Endothelial cell (in vitro differentiated cells): Measurements from ENCODE around the gene PELI3. TPM values are rescaled to one million over a fixed set of nuclear protein-coding genes. Genes with fewer than 3 reads are reported as not detected.
A peak's percentile ranks its signal among the peaks of the same experiment; 100 is the strongest.

Experiments used
- DNase-seq: peaks from one replicate; pipeline ENCODE4 v3.0.0; 2021; ENCODE audit warnings: low spot score
- H3K27ac Mint-ChIP-seq: one replicate; pipeline ENCODE4 v1.8.0; 2021; ENCODE audit warnings: mixed read lengths, inconsistent platforms; ENCODE audit not compliant: unreplicated experiment
- H3K27me3 Mint-ChIP-seq: one replicate; pipeline ENCODE4 v1.8.0; 2021; ENCODE audit warnings: mild to moderate bottlenecking, moderate library complexity, mixed read lengths, inconsistent platforms; ENCODE audit not compliant: unreplicated experiment
- H3K36me3 Mint-ChIP-seq: one replicate; pipeline ENCODE4 v1.8.0; 2021; ENCODE audit warnings: mild to moderate bottlenecking, low read depth, mixed read lengths, inconsistent platforms; ENCODE audit not compliant: unreplicated experiment
- H3K4me1 Mint-ChIP-seq: one replicate; pipeline ENCODE4 v1.8.0; 2021; ENCODE audit warnings: mild to moderate bottlenecking, mixed read lengths, inconsistent platforms; ENCODE audit not compliant: unreplicated experiment
- H3K4me3 Mint-ChIP-seq: one replicate; pipeline ENCODE4 v1.8.0; 2021; ENCODE audit warnings: mild to moderate bottlenecking, mixed read lengths, inconsistent platforms; ENCODE audit not compliant: unreplicated experiment
- H3K9me3 Mint-ChIP-seq: one replicate; pipeline ENCODE4 v1.8.0; 2021; ENCODE audit warnings: mixed read lengths, inconsistent platforms; ENCODE audit not compliant: unreplicated experiment
- CTCF ChIP-seq: fragments of 200-600 bp; sonication (generic); IDR thresholded peaks from one replicate; pipeline ENCODE4 v1.5.0; 2021; ENCODE audit warnings: antibody characterized with exemption; ENCODE audit not compliant: unreplicated experiment
- total RNA-seq: library from RNA; stranded (reverse); fragmentation: NEBNext Ultra II Directional; extraction: Animal tissue kit (Norgen Biotek cat#: 25700); gene quantifications from one replicate; pipeline ENCODE4 v1.2.1, GENCODE V29; 2021; ENCODE audit not compliant: unreplicated experiment

Gene PELI3
- total RNA-seq, 1 donor from 2014 or later, result 2.0 TPM

GRCh38 chr11:66473608-66474515 is 7.2 kb downstream of the PELI3 start:
- TF ChIP-seq CTCF, result no peak
- no peak overlapping the region for H3K27ac Mint-ChIP-seq
- H3K4me3 Mint-ChIP-seq, result no peak overlapping the region
- peaks cover 16% of the 10 kb centered on the region for H3K27me3 Mint-ChIP-seq
- no peak for DNase-seq
- no peaks in the 10 kb centered on the region for H3K9me3 Mint-ChIP-seq
- H3K36me3 Mint-ChIP-seq, result peaks cover 8% of the 10 kb centered on the region
- peaks cover 9% of the 10 kb centered on the region for H3K4me1 Mint-ChIP-seq

- H3K4me3 Mint-ChIP-seq, result no peak overlapping the region
- H3K4me1 Mint-ChIP-seq, result peaks cover 9% of the 10 kb centered on the region
- no peaks in the 10 kb centered on the region for H3K9me3 Mint-ChIP-seq
- TF ChIP-seq CTCF, result no peak
- H3K27ac Mint-ChIP-seq, result no peak overlapping the region
- H3K36me3 Mint-ChIP-seq, result peaks cover 8% of the 10 kb centered on the region
- DNase-seq, result no peak
- H3K27me3 Mint-ChIP-seq, result peaks cover 12% of the 10 kb centered on the region
Measured at GRCh38 chr11:66475349-66476172, 8.9 kb downstream of the PELI3 start.

GRCh38 chr11:66476173-66476840 is 9.6 kb downstream of the PELI3 start:
- peaks cover 9% of the 10 kb centered on the region for H3K4me1 Mint-ChIP-seq
- peak overlapping the region; percentile 65 for H3K4me3 Mint-ChIP-seq
- TF ChIP-seq CTCF, result no peak
- peaks cover 8% of the 10 kb centered on the region for H3K36me3 Mint-ChIP-seq
- H3K27ac Mint-ChIP-seq, result no peak overlapping the region
- H3K9me3 Mint-ChIP-seq, result no peaks in the 10 kb centered on the region
- peaks cover 12% of the 10 kb centered on the region for H3K27me3 Mint-ChIP-seq
- no peak for DNase-seq

- no peak for DNase-seq
- no peaks in the 10 kb centered on the region for H3K9me3 Mint-ChIP-seq
- H3K4me3 Mint-ChIP-seq, result peak overlapping the region; percentile 65
- H3K27me3 Mint-ChIP-seq, result peaks cover 12% of the 10 kb centered on the region
- H3K27ac Mint-ChIP-seq, result peak overlapping the region; percentile 57
- TF ChIP-seq CTCF, result no peak
- peaks cover 8% of the 10 kb centered on the region for H3K36me3 Mint-ChIP-seq
- peaks cover 9% of the 10 kb centered on the region for H3K4me1 Mint-ChIP-seq
Measured at GRCh38 chr11:66476841-66477251, 10.1 kb downstream of the PELI3 start.
